ENCODE measurements around the gene ATP5PB.

ATP5PB gene, protein sequence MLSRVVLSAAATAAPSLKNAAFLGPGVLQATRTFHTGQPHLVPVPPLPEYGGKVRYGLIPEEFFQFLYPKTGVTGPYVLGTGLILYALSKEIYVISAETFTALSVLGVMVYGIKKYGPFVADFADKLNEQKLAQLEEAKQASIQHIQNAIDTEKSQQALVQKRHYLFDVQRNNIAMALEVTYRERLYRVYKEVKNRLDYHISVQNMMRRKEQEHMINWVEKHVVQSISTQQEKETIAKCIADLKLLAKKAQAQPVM

DNA sequence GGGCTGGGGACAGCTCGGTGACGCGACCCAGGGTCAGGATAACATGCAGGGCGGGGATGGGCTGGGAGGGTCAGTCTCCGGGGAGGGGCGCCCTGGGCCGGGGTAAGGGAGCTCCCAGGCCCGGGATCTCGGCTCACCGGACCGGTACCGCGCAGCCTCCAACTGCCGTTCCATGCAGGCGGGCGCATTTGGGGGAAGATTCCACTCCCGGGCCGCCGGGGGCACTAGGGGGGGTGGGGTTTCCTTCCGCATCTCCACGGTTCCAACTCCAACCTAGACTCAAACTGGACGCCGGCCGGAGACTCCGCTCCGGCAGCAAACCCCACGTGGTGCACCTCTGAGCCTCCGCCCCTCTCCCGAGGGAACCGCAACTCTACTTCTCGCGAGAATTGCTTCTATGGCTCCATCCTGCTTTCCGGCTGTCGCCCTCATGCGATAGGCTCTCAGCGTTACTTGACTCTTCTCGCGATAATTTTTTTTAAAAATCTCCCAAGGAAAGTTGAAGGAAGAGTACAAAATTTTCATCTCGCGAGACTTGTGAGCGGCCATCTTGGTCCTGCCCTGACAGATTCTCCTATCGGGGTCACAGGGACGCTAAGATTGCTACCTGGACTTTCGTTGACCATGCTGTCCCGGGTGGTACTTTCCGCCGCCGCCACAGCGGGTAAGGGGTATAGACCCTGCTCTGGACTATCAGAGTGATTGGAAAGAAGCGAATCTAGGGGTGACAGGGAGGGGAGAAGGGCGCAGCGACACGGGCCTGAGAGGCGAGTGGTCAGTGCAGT lies at the start of gene ATP5PB, which contains the start of gene WDR77:
TSS of gene ATP5PB (plus strand) at position 547 of the 785 bp plus-strand sequence. CDS start at position 625, 78 bp downstream.
TSS of gene WDR77 (minus strand) at position 339 of the 785 bp plus-strand sequence. CDS start at position 252, 87 bp downstream.
- DNase-seq: peak; percentile 98

DNA sequence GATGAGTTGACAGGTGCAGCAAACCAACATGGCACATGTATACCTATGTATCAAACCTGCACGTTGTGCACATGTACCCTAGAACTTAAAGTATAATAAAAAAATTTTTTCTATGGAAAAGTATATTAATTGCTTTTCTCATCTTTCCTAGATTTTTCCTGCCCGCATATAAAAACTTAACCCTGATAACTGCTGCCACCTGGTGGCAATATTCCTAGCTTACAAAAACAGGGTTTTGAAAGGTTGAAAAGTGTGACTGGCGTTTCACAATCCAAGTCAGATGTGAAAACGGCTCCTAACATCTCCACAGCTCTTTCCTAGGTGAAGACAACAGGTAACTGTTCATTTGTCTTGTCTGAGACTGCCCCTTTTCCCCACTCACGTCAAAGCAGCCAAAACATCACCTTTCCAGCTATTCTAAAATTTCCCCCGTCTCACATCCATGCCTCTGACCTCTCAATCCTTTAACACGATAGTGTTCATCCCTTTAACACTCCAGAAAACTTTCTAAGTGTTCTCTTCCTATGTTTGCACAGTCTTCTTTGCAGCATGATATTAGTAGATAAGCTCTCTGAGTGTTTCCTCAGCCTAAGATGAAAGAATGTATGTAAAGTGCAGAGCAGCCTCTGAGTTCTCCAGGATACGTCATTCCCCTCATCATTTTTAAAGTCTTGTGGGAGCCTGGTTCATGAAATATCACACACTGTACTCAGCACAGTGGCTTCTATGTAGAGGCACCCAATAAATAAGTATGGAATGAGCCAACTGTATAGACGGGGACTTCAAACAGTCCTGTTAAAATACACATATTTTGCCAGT lies 49.3 kb upstream of the ATP5PB start:
- DNase-seq: no peak

GRCh38 chr1:111402083-111402482 lies 47.2 kb upstream of the ATP5PB start:
- DNase-seq: no peak

DNA sequence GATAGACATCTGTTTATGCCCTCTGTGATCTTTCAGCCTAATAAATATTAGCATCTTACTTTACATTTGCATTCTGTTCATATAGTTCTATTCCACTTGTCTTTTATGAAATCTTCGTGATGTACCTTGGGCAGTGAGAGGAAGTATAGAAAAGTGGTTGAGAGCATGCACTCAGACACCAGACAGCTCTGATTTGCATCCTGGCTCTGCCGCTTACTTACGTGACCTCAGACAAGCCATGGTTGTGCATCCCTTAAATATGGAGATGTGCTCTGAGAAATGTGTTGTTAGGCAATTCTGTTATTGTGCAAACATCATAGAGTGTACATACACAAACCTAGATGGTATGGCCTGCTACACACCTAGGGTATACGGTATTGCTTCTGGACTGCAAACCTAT lies 44.7 kb upstream of the ATP5PB start:
- DNase-seq: no peak

- peak; percentile 28 for DNase-seq
Measured at GRCh38 chr1:111406321-111406768, 42.9 kb upstream of the ATP5PB start.

DNA sequence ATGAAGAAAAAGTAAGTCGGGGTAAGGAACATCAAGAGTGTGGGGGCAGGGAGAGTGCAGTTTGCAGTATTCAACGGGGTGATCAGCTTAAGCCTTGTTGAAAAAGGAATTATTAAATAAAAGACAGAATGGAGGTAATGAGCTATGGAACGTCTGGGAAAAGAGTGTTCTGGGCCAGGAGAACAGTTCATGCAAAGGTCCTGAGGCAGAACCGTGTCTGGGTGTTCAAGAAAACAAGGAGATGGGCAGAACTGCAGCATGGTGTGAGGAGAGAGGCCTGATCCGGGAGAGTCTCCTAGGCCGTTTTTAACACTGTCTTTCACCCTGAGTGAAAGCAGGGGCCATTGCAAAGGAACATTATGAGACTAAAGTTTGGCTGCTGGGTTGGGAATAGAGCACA lies 42.0 kb upstream of the ATP5PB start:
- no peak for DNase-seq

- DNase-seq: no peak
Measured at GRCh38 chr1:111412839-111413238, 36.4 kb upstream of the ATP5PB start.

DNA sequence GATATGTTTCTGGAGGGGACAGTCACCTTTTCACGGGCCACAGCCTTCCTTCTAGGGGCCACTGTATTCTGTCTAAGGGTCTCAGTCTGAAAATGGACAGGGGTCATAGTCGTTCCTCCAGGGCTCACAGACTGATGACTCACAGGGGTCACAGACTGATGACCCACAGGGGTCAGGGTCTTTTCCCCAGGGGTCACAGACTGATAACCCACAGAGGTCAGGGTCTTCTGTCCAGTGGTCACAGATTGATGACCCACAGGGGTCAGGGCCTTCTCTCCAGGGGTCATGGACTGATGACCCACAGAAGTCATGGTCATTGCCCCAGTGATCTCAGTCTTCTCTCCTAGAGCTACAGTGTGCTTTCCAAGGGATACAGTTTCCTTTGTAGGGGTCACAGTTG lies 34.5 kb upstream of the ATP5PB start:
- no peak for DNase-seq

DNA sequence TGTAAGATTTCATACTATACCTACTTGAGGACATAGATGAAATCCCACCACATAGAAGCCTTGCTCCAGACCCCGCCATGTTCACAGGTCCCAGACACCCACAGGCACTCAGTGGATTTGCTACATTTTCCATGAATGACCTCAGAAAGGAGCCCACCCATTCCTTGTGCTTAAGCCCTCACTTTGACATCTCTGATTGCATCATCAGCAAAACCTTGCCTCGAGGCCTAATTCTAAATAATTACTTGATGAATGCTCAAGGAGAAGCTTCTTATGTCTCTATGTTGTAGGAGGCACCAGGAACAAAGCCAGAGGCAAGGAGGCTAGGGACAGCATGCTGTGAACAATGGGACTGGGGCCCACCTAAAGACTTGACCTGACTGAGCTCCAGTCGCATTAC lies 33.8 kb upstream of the ATP5PB start:
- DNase-seq: no peak

DNA sequence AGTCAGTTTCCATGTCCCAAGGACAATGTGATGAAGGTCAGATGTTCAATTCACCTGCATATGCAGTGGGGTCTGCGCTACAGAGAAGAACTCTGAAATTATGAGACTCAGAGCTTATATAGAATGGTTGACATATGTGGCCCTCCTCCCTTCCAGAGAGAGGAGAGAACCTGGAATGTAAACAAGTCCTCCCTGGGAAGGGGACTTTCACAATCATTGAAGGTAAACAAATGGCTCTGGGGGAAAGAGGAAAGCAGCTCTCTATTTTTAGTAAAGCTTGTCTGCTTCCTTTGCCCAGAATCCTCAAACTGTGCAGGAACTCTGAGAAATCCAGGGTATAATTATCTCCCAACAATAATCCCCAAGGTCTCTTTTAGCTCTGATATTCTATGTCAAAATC lies 31.5 kb upstream of the ATP5PB start:
- no peak for DNase-seq

DNA sequence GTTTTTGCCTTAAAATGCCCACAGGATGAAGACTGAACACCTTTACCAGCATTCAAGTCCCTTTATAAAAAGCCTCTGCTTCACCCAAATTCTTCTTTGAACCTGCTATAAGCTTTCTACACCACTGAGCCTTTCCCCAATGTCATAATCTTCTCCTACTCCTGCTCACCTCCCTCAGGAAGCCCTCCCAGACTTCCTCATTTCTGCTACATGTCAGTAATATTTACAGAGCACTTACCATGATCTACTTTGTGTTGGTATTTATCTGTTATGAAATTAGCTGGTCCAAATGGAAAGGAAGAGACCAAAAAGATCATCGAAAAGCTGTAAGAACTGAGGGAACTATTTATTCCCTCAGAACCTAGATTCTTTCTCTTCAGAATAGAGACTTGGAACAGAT lies 30.2 kb upstream of the ATP5PB start:
- no peak for DNase-seq

- no peak for DNase-seq
Measured at GRCh38 chr1:111420377-111420776, 28.9 kb upstream of the ATP5PB start.

GRCh38 chr1:111422546-111423391 lies 26.5 kb upstream of the ATP5PB start:
- no peak for DNase-seq

- DNase-seq: no peak
Measured at GRCh38 chr1:111424281-111424680, 25.0 kb upstream of the ATP5PB start.

GRCh38 chr1:111436726-111437125 lies 12.5 kb upstream of the ATP5PB start:
- DNase-seq: no peak

- no peak for DNase-seq
Measured at GRCh38 chr1:111439461-111440351, 9.6 kb upstream of the ATP5PB start.

- DNase-seq: no peak
Measured at GRCh38 chr1:111441573-111442192, 7.6 kb upstream of the ATP5PB start.

DNA sequence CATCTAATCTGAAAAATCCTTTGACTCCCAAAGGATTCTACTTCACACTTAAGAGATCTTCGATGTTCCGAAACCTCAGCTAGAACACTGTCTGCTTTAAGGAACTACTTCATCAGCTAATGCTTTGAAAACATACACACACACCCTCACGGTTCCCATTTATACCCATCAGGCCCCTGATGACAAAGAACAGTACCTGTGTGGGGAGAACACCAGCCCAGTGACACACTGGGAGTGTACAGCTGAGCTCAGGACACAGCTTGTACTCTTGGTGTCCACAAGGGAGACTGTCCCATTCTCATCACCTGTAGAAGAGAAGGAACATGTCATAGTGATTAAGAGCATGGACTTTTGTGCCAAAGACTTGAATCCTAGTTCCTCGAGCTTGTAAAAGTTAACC lies 6.8 kb upstream of the ATP5PB start:
- no peak for DNase-seq

GRCh38 chr1:111444031-111444430 lies 5.2 kb upstream of the ATP5PB start:
- no peak for DNase-seq

DNA sequence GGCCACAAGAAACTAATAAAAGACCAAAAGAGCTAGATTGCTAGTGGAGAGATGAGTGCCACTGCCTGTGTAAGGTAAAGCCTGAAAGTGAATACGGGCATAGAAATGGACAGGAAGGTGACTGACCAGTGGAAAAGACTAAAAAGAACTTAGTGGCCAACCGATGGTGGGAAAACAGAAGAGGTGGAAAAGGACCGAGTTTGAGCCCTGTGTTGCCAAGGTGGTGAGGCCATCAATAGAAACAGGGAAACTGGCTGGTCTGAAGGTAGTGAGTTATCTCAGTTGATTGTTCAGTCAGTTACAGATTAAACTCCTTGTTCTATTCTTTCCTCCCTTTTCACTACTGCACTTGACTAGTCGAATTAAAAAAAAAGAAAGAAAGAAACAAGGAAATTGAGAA lies 2.7 kb upstream of the ATP5PB start:
- DNase-seq: no peak
